Measurements from ENCODE around the gene SLC22A23.

DNA sequence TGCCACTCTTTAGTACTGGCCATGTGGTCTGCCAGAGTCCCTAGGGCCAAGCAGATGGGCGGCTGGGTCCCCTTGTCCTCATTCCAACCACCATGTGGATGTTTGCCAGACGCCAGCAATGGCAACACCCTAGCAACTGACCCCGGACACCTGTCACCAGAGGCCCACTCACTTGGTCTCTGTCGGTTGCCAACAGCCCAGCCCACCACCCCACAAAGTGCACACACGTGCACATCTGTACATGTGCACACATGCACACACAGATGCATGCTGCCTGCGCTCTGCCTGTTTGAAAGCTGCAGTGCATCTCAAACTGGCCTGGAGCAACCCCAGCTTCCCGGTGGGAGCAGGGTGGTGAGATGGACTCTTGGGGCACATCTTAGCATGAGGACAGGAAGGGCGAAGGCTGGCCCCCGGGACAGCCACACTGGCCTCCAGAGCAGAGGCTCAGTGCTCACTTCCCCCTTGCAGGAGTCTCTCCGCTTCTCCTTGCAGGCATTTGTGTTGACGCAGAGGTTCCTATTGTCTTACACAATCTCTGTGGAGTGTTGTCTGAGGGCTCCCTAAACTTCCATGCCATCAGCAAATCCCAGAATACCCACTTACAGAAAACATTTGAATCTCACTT, 144.1 kb downstream of the SLC22A23 start:
- TF ChIP-seq, protein P1, sequence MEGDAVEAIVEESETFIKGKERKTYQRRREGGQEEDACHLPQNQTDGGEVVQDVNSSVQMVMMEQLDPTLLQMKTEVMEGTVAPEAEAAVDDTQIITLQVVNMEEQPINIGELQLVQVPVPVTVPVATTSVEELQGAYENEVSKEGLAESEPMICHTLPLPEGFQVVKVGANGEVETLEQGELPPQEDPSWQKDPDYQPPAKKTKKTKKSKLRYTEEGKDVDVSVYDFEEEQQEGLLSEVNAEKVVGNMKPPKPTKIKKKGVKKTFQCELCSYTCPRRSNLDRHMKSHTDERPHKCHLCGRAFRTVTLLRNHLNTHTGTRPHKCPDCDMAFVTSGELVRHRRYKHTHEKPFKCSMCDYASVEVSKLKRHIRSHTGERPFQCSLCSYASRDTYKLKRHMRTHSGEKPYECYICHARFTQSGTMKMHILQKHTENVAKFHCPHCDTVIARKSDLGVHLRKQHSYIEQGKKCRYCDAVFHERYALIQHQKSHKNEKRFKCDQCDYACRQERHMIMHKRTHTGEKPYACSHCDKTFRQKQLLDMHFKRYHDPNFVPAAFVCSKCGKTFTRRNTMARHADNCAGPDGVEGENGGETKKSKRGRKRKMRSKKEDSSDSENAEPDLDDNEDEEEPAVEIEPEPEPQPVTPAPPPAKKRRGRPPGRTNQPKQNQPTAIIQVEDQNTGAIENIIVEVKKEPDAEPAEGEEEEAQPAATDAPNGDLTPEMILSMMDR (conservative IDR thresholded peaks at IDR 0.05; ENCODE audit: low read length): no peak
- no peak for TF ChIP-seq EZH2phosphoT487 (IDR thresholded peaks at IDR 0.05; ENCODE audit: borderline replicate concordance, low read depth, low read length)
